Transverse colon (tissue), 4 donors: ENCODE data around the gene ALDH1A2. TPM values are rescaled to one million over a fixed set of nuclear protein-coding genes. Genes with fewer than 3 reads are reported as not detected.
A peak's percentile ranks its signal among the peaks of the same experiment; 100 is the strongest.

Source experiments
- DNase-seq: peaks from one replicate; pipeline ENCODE4 v3.0.0-alpha.2; 2019
- H3K27ac ChIP-seq, 4 donors: fragments of 200-600 bp; sonication (generic); 2 replicates each; pipeline ENCODE4 v1.5.1; 2016 to 2018; ENCODE audit warnings: inconsistent platforms in 4 of 4
- H3K27me3 ChIP-seq: fragments of 200-600 bp; sonication (generic); 2 replicates; pipeline ENCODE4 v1.5.1; 2017; ENCODE audit warnings: inconsistent platforms
- H3K36me3 ChIP-seq, 4 donors: fragments of 200-600 bp; sonication (generic); 2 replicates each; pipeline ENCODE4 v1.5.1; 2017 to 2019; ENCODE audit warnings: inconsistent platforms in 4 of 4
- H3K4me1 ChIP-seq, 4 donors: fragments of 200-600 bp; sonication (generic); 2 replicates each; pipeline ENCODE4 v1.5.1; 2017 to 2020; ENCODE audit warnings: inconsistent platforms in 4 of 4
- H3K4me3 ChIP-seq, 4 donors: fragments of 200-600 bp; sonication (generic); 1 replicate in 1 of 4; 2 replicates in 3 of 4; pipeline versions ENCODE4 v1.5.1 to v1.6.1; 2017 to 2019; ENCODE audit warnings: inconsistent platforms in 4 of 4
- H3K9me3 ChIP-seq, 2 donors: fragments of 200-600 bp; sonication (generic); 2 replicates each; pipeline ENCODE4 v1.5.1; 2017 to 2019; ENCODE audit warnings: inconsistent platforms in 2 of 2
- EP300 ChIP-seq: sonication (generic); formaldehyde crosslinking; IDR thresholded peaks from one replicate; pipeline ENCODE4 v1.6.1; 2017; ENCODE audit warnings: antibody characterized with exemption, low read depth
- POLR2A ChIP-seq: fragments of 450-650 bp; IDR thresholded peaks from one replicate; pipeline ENCODE4 v1.6.1; 2016; ENCODE audit warnings: antibody characterized with exemption, mild to moderate bottlenecking, moderate library complexity
- POLR2AphosphoS5 ChIP-seq, 3 donors: sonication (generic); formaldehyde crosslinking; IDR thresholded peaks; one replicate each; pipeline ENCODE4 v1.6.1; 2016; ENCODE audit warnings: antibody characterized with exemption in 3 of 3
- WGBS, 2 donors: methylation state at CpG; one replicate each; pipeline ENCODE4 v1.1.5; 2018; ENCODE audit warnings: low coverage in 1 of 2; 5-methylcytosine and 5-hydroxymethylcytosine counted together
- in situ Hi-C, 4 donors: fragments of 200-750 bp; cut with MboI; loops; one replicate each; pipeline versions ENCODE4 v1.15.0 to v1.15.1; 2017; ENCODE audit warnings: low sequenced_read_pairs in 3 of 4, low pct_ligation_motif_present in 1 of 4, low pct_unique_long_range_greater_than_20kb in 1 of 4
- intact Hi-C: fragments of 100-400 bp; cut with DNase I; formaldehyde crosslinking; loops from one replicate; pipeline ENCODE4 v1.15.1; 2023; ENCODE audit warnings: low total_unique reads
- total RNA-seq, 4 donors: library from RNA; depleted of rRNA; stranded (reverse); fragments of >200 nt; gene quantifications; one replicate each; pipeline ENCODE4 v1.1.0, GENCODE V29; 2016
- TF ChIP-seq, protein P1 (sequence below), 5 experiments: fragments of 200-600 bp in 3 of 5; fragments of 450-650 bp in 2 of 5; sonication (generic) in 3 of 5; IDR thresholded peaks; 1 replicate in 2 of 5; 2 replicates in 3 of 5; pipeline ENCODE4 v1.5.1; 2016 to 2017; ENCODE audit warnings: antibody characterized with exemption in 5 of 5, inconsistent platforms in 3 of 5, mild to moderate bottlenecking in 2 of 5, moderate library complexity in 1 of 5

The ALDH1A2 gene
- total RNA-seq, 4 donors from 2014 or later: 0.68 to 4.9 (median 1.7) TPM; not detected in 1

DNA sequence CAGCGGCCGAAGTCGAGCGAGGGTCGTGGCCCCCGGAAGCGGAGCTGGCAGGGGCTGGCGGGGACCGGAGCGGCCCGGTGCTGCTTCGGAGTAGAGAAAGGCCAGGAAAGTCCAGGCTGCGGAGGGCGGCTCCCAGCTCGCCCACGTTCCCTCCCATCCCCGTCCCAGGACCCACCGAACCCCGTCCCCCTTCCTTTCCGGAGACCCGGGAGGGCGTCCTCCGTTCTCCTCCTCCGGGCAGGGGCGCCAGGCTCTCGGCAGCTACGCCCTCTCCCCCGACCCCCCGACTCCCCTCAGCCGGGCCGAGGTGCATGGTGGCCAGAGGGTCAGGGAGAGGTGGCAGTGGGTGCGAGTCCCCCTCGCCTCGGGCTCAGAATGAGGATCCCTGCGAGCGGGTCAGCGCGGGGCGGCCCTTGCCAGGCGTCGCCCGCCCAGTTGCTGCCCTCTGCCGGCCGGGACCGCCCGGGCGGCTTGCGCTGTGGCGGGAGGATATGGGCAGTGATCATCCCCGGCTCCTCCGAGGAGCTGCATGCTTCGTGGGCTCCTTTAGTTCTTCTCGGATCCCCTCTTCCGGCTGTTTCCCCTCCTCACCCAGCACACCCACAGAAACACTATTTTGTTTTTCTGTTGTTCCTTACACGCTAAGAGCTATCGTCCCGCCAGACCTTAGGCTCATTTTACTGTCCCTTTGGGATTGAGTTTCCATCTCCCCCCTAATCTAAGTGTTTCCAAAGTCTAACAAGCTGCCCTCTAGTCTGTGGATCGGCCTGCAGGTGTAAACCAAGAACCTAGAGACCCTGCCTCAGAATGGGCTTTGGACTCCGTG lies 744 bp upstream of the ALDH1A2 start:
- in situ Hi-C loops (loop anchor here (5.0 to 25.0 kb wide), 6 partner anchors 199 to 429 kb away; no protein-coding TSS in a partner anchor), intact Hi-C loops (loop anchor here (10.0 kb wide), 1 partner anchor 201 kb away; no protein-coding TSS in a partner anchor)
- TF ChIP-seq, protein P1, sequence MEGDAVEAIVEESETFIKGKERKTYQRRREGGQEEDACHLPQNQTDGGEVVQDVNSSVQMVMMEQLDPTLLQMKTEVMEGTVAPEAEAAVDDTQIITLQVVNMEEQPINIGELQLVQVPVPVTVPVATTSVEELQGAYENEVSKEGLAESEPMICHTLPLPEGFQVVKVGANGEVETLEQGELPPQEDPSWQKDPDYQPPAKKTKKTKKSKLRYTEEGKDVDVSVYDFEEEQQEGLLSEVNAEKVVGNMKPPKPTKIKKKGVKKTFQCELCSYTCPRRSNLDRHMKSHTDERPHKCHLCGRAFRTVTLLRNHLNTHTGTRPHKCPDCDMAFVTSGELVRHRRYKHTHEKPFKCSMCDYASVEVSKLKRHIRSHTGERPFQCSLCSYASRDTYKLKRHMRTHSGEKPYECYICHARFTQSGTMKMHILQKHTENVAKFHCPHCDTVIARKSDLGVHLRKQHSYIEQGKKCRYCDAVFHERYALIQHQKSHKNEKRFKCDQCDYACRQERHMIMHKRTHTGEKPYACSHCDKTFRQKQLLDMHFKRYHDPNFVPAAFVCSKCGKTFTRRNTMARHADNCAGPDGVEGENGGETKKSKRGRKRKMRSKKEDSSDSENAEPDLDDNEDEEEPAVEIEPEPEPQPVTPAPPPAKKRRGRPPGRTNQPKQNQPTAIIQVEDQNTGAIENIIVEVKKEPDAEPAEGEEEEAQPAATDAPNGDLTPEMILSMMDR (IDR thresholded peaks at IDR 0.05): peak; percentile 67 to 92 (median 84)
- TF ChIP-seq POLR2A: no peak
- no peak for TF ChIP-seq EP300
- TF ChIP-seq POLR2AphosphoS5 (IDR thresholded peaks at IDR 0.05): no peak
- Histone ChIP-seq H3K36me3 (no peaks in the 10 kb centered on the region), H3K4me1 (peaks cover 3 to 18% (median 13%) of the 10 kb centered on the region in 4 donors), H3K9me3 (no peaks in the 10 kb centered on the region), H3K4me3 (peak overlapping the region; percentile 27 to 66 (median 36)), H3K27ac (no peak overlapping the region), H3K27me3 (peaks cover 74% of the 10 kb centered on the region)
- WGBS, 2 donors: 7% methylated on average over 32 of the region's 59 CpGs; no CpG with 5 or more reads in 1 of the 2 donors
- peak; percentile 66 for DNase-seq

DNA sequence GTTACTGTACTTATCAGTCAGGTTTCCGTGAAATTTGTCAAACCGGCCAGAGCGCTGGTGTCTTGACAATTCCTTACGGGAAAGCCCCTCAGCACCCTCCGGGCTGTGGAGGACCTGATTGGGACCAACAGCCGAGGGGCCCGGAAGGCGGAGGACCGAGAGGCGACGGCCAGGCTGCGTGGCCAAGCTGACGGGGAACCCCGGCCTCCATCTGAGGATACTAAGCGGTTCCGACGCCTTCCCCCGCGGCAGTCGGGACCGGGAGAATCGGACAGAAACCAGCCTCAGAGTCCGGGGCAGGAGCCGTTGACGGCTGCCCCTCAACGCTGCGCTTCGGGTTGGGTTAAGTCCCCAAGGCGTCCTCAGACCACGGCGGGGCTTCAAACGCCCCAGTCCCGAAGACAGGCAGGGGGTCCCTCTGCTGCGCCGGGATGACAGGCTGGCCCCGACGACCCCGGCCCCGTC lies 499 bp downstream of the ALDH1A2 start:
- intact Hi-C loops: loop anchor here (10.0 kb wide), 1 partner anchor 200 kb away; no protein-coding TSS in a partner anchor
- Histone ChIP-seq H3K27ac (no peak overlapping the region), H3K4me3 (peak overlapping the region in 2 of 4 donors; percentile 40 to 66), H3K27me3 (peaks cover 83% of the 10 kb centered on the region), H3K36me3 (no peaks in the 10 kb centered on the region), H3K9me3 (no peaks in the 10 kb centered on the region), H3K4me1 (peaks cover 3 to 18% (median 13%) of the 10 kb centered on the region in 4 donors)
- WGBS, 2 donors: 20 to 21% methylated on average over 4 to 25 of the region's 39 CpGs
- in situ Hi-C loops: loop anchor here (5.0 to 25.0 kb wide), 7 partner anchors 103 to 428 kb away; no protein-coding TSS in a partner anchor
- TF ChIP-seq POLR2AphosphoS5 (IDR thresholded peaks at IDR 0.05) (no peak), POLR2A (no peak), EP300 (no peak)
- TF ChIP-seq, protein P1 (IDR thresholded peaks at IDR 0.05): no peak
- peak; percentile 8 for DNase-seq

DNA sequence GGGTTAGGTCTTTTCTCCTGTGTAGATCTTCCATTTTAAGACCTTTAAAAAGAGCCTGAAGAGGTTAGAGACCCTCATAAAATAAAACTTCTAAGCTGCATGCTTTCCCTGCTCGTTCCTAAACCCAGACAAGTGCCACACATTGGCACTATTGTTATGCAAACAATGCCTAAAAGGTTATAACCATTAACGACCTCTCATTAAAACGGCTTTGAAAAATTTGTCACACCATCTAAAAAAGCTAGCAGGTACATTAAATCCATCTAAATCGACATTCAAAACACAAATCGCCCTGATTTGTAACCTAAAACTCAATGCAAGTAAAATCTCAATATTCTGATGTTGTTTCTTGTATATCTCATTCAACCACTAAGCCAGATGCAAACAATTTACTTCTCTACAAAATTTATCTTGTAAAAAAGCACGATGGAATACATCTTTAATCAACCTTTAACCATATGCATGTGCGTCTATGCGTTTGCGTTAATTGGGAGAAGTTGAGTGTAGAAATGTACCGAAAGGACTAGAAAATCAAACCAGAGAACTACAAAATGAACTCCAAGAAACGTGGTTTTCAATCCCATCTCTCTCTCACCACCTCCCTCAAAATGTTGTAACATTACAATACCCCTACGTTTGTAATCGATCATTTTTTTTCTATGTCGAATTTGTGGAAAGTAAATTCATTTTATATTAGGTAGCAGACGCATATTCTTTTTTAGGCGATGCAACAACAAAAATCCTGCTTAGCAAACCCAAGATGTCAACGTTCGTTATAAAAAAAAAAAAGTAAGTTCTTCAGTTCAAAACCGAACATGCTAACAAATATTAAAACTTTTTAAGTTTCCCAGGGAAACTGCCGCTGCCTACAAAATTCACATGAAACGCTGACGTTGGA lies 1.2 kb downstream of the ALDH1A2 start:
- no peaks in the 10 kb centered on the region for H3K9me3 ChIP-seq
- intact Hi-C loops: loop anchor here (10.0 kb wide), 1 partner anchor 200 kb away; no protein-coding TSS in a partner anchor
- DNase-seq: no peak
- H3K4me1 ChIP-seq: peaks cover 3 to 18% (median 13%) of the 10 kb centered on the region in 4 donors
- in situ Hi-C loops: loop anchor here (5.0 to 25.0 kb wide), 5 partner anchors 102 to 427 kb away; no protein-coding TSS in a partner anchor
- H3K27me3 ChIP-seq: peaks cover 86% of the 10 kb centered on the region
- no peaks in the 10 kb centered on the region for H3K36me3 ChIP-seq
- H3K4me3 ChIP-seq: no peak overlapping the region
- WGBS, 2 donors: 28 to 33% methylated on average over 22 of the region's 22 CpGs
- H3K27ac ChIP-seq: no peak overlapping the region
- TF ChIP-seq, protein P1 (IDR thresholded peaks at IDR 0.05): no peak
- no peak for TF ChIP-seq POLR2AphosphoS5 (IDR thresholded peaks at IDR 0.05)
- no peak for TF ChIP-seq POLR2A
- TF ChIP-seq EP300: no peak
